AG10803 (cell line): ENCODE results near the gene ABHD6.
A peak's percentile ranks its signal among the peaks of the same experiment; 100 is the strongest.

Experiments used
- DNase-seq: peaks from one replicate; pipeline ENCODE4 v3.0.0; 2010; ENCODE audit warnings: low read depth
- H3K4me3 ChIP-seq: 2 replicates; pipeline ENCODE4 v1.5.1; 2011; ENCODE audit warnings: mild to moderate bottlenecking, low read length, control low read depth
- CTCF ChIP-seq: conservative IDR thresholded peaks from 2 replicates; pipeline ENCODE4 v1.5.1; 2011; ENCODE audit warnings: mild to moderate bottlenecking, low read length, control low read depth, inconsistent platforms

Gene ABHD6

DNA sequence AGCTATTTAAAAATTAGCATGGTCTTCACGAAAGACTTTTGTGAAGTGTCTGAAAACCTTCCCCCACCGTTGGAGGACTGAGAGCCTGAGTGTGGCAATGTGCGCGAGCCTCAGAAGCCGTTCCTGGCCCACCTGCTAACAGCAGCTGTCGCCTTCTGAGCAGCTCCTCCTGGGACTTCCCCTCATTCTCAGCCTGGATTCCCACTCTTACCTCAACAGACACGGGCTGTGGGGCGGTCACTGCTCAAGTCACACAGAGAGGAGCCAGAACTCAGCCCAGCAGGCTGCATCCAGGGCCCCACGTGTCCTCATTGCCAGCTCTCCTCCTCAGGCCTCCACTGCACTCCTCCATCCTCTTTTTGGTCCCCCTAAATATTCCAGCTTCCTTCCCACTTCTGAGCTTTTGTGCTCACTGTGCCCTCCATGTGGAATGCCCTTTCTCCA is 34.7 kb upstream of the ABHD6 start:
- TF ChIP-seq CTCF, result no peak
- no peak overlapping the region for H3K4me3 ChIP-seq
- DNase-seq, result no peak

DNA sequence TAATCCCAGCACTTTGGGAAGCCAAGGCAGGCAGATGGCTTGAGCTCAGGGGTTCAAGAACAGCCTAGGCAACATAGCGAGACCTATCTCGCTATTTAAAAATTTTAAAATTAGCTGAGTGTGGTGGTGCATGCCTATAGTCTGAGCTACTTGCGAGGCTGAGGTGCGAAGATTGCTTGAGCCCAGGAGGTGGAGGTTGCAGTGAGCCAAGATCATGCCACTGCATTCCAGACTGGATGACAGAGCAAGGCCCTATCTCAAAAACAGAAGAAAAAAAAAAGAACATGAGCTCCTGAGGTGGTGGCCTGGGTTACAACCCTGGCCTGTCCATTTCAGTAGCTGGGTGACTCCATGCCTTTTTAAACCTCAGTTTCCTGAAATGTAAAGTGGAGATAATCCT is 34.1 kb upstream of the ABHD6 start:
- H3K4me3 ChIP-seq, result no peak overlapping the region
- no peak for TF ChIP-seq CTCF
- no peak for DNase-seq

- no peak for DNase-seq
- no peak overlapping the region for H3K4me3 ChIP-seq
- TF ChIP-seq CTCF, result no peak
Observed at GRCh38 chr3:58204720-58205119, 32.9 kb upstream of the ABHD6 start.

- DNase-seq, result no peak
- H3K4me3 ChIP-seq, result no peak overlapping the region
- TF ChIP-seq CTCF, result no peak
Observed at GRCh38 chr3:58205981-58206380, 31.6 kb upstream of the ABHD6 start.

DNA sequence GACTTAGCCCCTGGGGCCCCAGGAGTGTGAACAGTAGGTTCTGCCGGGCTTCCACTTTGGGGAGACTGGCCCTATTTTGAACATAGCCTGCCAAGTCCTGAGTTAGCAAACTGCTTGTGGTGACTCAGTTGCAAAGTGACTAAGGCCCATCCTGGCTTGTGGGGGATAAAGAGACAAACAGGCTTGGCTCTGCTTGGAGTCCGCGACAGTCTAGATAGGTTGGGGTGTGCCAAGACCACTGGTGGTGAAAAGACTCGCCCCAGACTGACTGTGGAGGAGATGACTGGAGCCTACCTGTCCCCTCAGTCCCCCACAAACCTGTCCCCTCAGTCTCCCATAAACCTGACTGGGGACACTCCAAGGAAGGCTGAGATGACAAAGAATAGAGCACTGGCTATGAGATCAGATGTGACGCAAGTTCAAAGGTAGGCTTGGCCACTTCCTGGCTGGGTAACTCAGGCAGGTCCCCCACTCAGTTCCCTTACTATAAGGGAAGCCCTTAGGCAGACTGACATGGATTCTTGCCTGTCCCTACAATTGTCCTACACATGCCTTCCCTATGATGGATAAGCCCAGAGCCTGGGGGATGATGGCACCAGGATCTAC is 31.1 kb upstream of the ABHD6 start:
- no peak for TF ChIP-seq CTCF
- peak; percentile 45 for DNase-seq
- H3K4me3 ChIP-seq, result no peak overlapping the region

GRCh38 chr3:58207954-58208353 is 29.6 kb upstream of the ABHD6 start:
- no peak overlapping the region for H3K4me3 ChIP-seq
- no peak for DNase-seq
- TF ChIP-seq CTCF, result no peak

DNA sequence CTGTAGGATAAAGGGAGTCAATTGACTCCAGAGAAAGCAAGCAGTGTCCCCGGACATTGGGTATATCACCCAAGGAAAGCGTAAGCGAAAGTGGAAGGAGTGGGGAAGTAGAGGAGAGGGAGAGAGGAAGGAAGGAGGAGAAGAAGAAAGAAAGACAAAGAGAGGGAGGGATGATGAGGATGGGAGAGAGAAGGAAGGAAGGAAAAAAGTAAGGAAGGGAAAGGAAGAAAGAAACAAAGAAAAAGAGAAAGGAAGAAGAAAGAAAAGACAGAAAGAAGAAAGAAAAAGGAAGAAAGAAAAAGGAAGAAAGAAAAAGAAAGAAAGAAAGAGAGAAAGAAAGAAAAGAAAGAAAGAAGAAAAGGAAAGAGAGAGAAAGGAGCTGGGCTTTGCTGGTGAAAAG is 27.7 kb upstream of the ABHD6 start:
- no peak overlapping the region for H3K4me3 ChIP-seq
- no peak for DNase-seq
- no peak for TF ChIP-seq CTCF
